H1 (cell line): ENCODE results near the gene ADPRHL1. TPM values are rescaled to one million over a fixed set of nuclear protein-coding genes. Genes with fewer than 3 reads are reported as not detected.

Experiments
- CTCF ChIA-PET: fragments of 300-600 bp; sonication (Branson Sonifier 250); formaldehyde crosslinking; loops from one replicate; lab custom pipeline; 2021; ENCODE audit not compliant: partially characterized antibody; lab: Charles Lee
- POLR2A ChIA-PET: fragments of 300-600 bp; sonication (Branson Sonifier 250); formaldehyde crosslinking; loops from one replicate; lab custom pipeline; 2021; ENCODE audit warnings: inconsistent platforms; ENCODE audit not compliant: partially characterized antibody; lab: Charles Lee
- DNase-seq, 2 experiments: peaks; one replicate each; pipeline versions ENCODE4 v3.0.0 to v3.0.0-alpha.2; 2010 to 2022; ENCODE audit warnings: low spot score in 2 of 2, low read depth in 1 of 2, mixed read lengths in 1 of 2
- FAIRE-seq: peaks from 2 replicates; lab custom pipeline; 2011; peaks lifted over from hg19 to GRCh38; lab: Jason Lieb, UNC
- H2AFZ ChIP-seq: 2 replicates; pipeline ENCODE4 v1.8.1; 2012; ENCODE audit warnings: low read length, inconsistent platforms
- H2AK5ac ChIP-seq: 2 replicates; pipeline ENCODE4 v1.6.1; 2013; ENCODE audit warnings: low read depth, low read length
- H2BK120ac ChIP-seq: replicated peaks from 2 replicates; pipeline ENCODE3; 2013; ENCODE audit warnings: low read depth, low read length, inconsistent platforms
- H2BK12ac ChIP-seq: 2 replicates; pipeline ENCODE4 v1.6.1; 2013; ENCODE audit warnings: low read depth, low read length
- H2BK15ac ChIP-seq: 2 replicates; pipeline ENCODE4 v1.6.1; 2013; ENCODE audit warnings: low read length
- H2BK20ac ChIP-seq: 2 replicates; pipeline ENCODE4 v1.6.1; 2013; ENCODE audit warnings: low read length
- H2BK5ac ChIP-seq: 2 replicates; pipeline ENCODE4 v1.6.1; 2013; ENCODE audit warnings: low read depth, low read length
- H3K14ac ChIP-seq: 2 replicates; pipeline ENCODE4 v1.6.1; 2013; ENCODE audit warnings: inconsistent platforms; ENCODE audit not compliant: insufficient read length
- H3K18ac ChIP-seq: 2 replicates; pipeline ENCODE4 v1.6.1; 2013; ENCODE audit warnings: low read length; ENCODE audit errors: extremely low read depth
- H3K23ac ChIP-seq: 2 replicates; pipeline ENCODE4 v1.6.1; 2013; ENCODE audit warnings: inconsistent platforms; ENCODE audit not compliant: insufficient read length
- H3K23me2 ChIP-seq: 2 replicates; pipeline ENCODE4 v1.6.1; 2013; ENCODE audit warnings: low read depth, low read length
- H3K27ac ChIP-seq: 2 replicates; pipeline ENCODE4 v1.6.1; 2011; ENCODE audit warnings: low read depth, low read length, inconsistent platforms
- H3K27me3 ChIP-seq, 4 experiments: replicated peaks in 1 of 4; 1 replicate in 1 of 4; 2 replicates in 3 of 4; pipeline versions ENCODE4 v1.6.1 to v1.8.1; 2011 to 2013; ENCODE audit warnings: low read length in 3 of 4, mild to moderate bottlenecking in 3 of 4, inconsistent platforms in 2 of 4, mixed read lengths in 2 of 4, moderate library complexity in 1 of 4; ENCODE audit not compliant: control insufficient read depth in 3 of 4, insufficient read depth in 3 of 4; ENCODE audit errors: extremely low read depth in 1 of 4
- H3K36me3 ChIP-seq, 4 experiments: 2 replicates each; pipeline versions ENCODE4 v1.6.1 to v1.8.1; 2011 to 2013; ENCODE audit warnings: mild to moderate bottlenecking in 4 of 4, low read length in 3 of 4, moderate library complexity in 2 of 4, control low read depth in 1 of 4, inconsistent platforms in 1 of 4; ENCODE audit not compliant: insufficient read depth in 4 of 4, control insufficient read depth in 2 of 4
- H3K4ac ChIP-seq: replicated peaks from 2 replicates; pipeline ENCODE3; 2013; ENCODE audit warnings: low read length, low read depth, mixed read lengths, inconsistent platforms; ENCODE audit not compliant: insufficient read length
- H3K4me1 ChIP-seq, 4 experiments: replicated peaks in 1 of 4; 1 replicate in 1 of 4; 2 replicates in 3 of 4; pipeline versions ENCODE4 v1.6.1 to v1.8.1; 2011 to 2013; ENCODE audit warnings: low read length in 3 of 4, inconsistent platforms in 2 of 4, mixed read lengths in 1 of 4; ENCODE audit not compliant: insufficient read depth in 4 of 4, control insufficient read depth in 3 of 4
- H3K4me2 ChIP-seq, 2 experiments: 2 replicates each; pipeline versions ENCODE4 v1.6.1 to v1.8.1; 2011 to 2013; ENCODE audit warnings: low read depth in 2 of 2, low read length in 2 of 2, control low read depth in 1 of 2, inconsistent platforms in 1 of 2, mild to moderate bottlenecking in 1 of 2; ENCODE audit not compliant: insufficient read depth in 1 of 2
- H3K4me3 ChIP-seq, 4 experiments: fragments of 200-600, 300-600 bp in 1 of 4; sonication (generic), shearing (Covaris generic), sonication (Bioruptor Twin) in 1 of 4; 2 replicates each; pipeline versions ENCODE4 v1.5.1 to v1.8.1; 2011 to 2016; ENCODE audit warnings: low read length in 4 of 4, low read depth in 3 of 4, control low read depth in 2 of 4, inconsistent platforms in 2 of 4, mild to moderate bottlenecking in 2 of 4, mixed read lengths in 1 of 4, moderate library complexity in 1 of 4; ENCODE audit not compliant: insufficient read depth in 2 of 4; ENCODE audit errors: extremely low read depth in 1 of 4
- H3K56ac ChIP-seq: replicated peaks from 2 replicates; pipeline ENCODE3; 2013; ENCODE audit warnings: low read depth, mild to moderate bottlenecking, mixed read lengths, low read length, inconsistent platforms; ENCODE audit not compliant: insufficient read length
- H3K79me1 ChIP-seq: 2 replicates; pipeline ENCODE4 v1.6.1; 2013; ENCODE audit warnings: low read depth, low read length, control low read depth
- H3K79me2 ChIP-seq, 2 experiments: 2 replicates each; pipeline versions ENCODE4 v1.6.1 to v1.8.1; 2012 to 2013; ENCODE audit warnings: low read length in 2 of 2, mild to moderate bottlenecking in 2 of 2, inconsistent platforms in 1 of 2; ENCODE audit not compliant: insufficient read depth in 2 of 2, control insufficient read depth in 1 of 2
- H3K9ac ChIP-seq, 4 experiments: replicated peaks in 1 of 4; 1 replicate in 1 of 4; 2 replicates in 3 of 4; pipeline versions ENCODE4 v1.6.1 to v1.8.1; 2011 to 2013; ENCODE audit warnings: low read depth in 3 of 4, low read length in 3 of 4, control low read depth in 2 of 4, mild to moderate bottlenecking in 2 of 4, moderate library complexity in 2 of 4, inconsistent platforms in 1 of 4; ENCODE audit errors: extremely low read depth in 1 of 4
- H3K9me3 ChIP-seq, 2 experiments: 2 replicates each; pipeline versions ENCODE4 v1.6.1 to v1.8.1; 2012 to 2013; ENCODE audit warnings: mild to moderate bottlenecking in 2 of 2, moderate library complexity in 2 of 2, control low read depth in 1 of 2, inconsistent platforms in 1 of 2, low read depth in 1 of 2, low read length in 1 of 2, mixed read lengths in 1 of 2; ENCODE audit not compliant: insufficient read depth in 2 of 2
- H4K20me1 ChIP-seq, 2 experiments: replicated peaks in 1 of 2; 2 replicates each; pipeline versions ENCODE3 to v1.8.1; 2011 to 2013; ENCODE audit warnings: inconsistent platforms in 2 of 2, low read length in 2 of 2, mild to moderate bottlenecking in 1 of 2; ENCODE audit not compliant: insufficient read depth in 2 of 2, control insufficient read depth in 1 of 2
- H4K5ac ChIP-seq: 2 replicates; pipeline ENCODE4 v1.6.1; 2013; ENCODE audit warnings: low read length, low read depth, mixed read lengths, inconsistent platforms; ENCODE audit not compliant: insufficient read length
- H4K8ac ChIP-seq: 2 replicates; pipeline ENCODE4 v1.8.0; 2013; ENCODE audit warnings: mild to moderate bottlenecking, moderate library complexity, low read length, inconsistent platforms; ENCODE audit not compliant: insufficient read depth; ENCODE audit errors: extremely low read depth
- H4K91ac ChIP-seq: replicated peaks from 2 replicates; pipeline ENCODE3; 2013; ENCODE audit warnings: low read length, mixed read lengths, inconsistent platforms; ENCODE audit not compliant: insufficient read length
- CTBP2 ChIP-seq: IDR thresholded peaks from 2 replicates; pipeline ENCODE4 v1.7.0; 2011; ENCODE audit warnings: borderline replicate concordance, mild to moderate bottlenecking, moderate library complexity, mixed read lengths, low read length; ENCODE audit not compliant: insufficient read depth, insufficient read length
- MAX ChIP-seq: IDR thresholded peaks from 2 replicates; pipeline ENCODE4 v1.6.1; 2012; ENCODE audit warnings: inconsistent platforms
- NANOG ChIP-seq: IDR thresholded peaks from 2 replicates; pipeline ENCODE4 v1.6.1; 2011; ENCODE audit warnings: low read length, low read depth, mild to moderate bottlenecking, inconsistent platforms; ENCODE audit not compliant: insufficient read depth, poor library complexity, severe bottlenecking
- RAD21 ChIP-seq, 2 experiments: IDR thresholded peaks in 1 of 2; conservative IDR thresholded peaks in 1 of 2; 2 replicates each; pipeline ENCODE4 v1.6.1; 2011; ENCODE audit warnings: low read depth in 2 of 2, low read length in 2 of 2, improper control_type of control experiment in 1 of 2, inconsistent platforms in 1 of 2, mild to moderate bottlenecking in 1 of 2, moderate library complexity in 1 of 2
- RBBP5 ChIP-seq: IDR thresholded peaks from 2 replicates; pipeline ENCODE4 v1.7.1; 2012; ENCODE audit warnings: low read depth, mild to moderate bottlenecking, inconsistent platforms, low read length, moderate library complexity, borderline replicate concordance
- SAP30 ChIP-seq: fragments of 300-600 bp; sonication (generic); IDR thresholded peaks from 2 replicates; pipeline ENCODE4 v1.7.1; 2012; ENCODE audit warnings: low read length, moderate library complexity, mild to moderate bottlenecking, inconsistent platforms; ENCODE audit not compliant: insufficient read depth, insufficient replicate concordance
- SIN3A ChIP-seq, 2 experiments: IDR thresholded peaks in 1 of 2; conservative IDR thresholded peaks in 1 of 2; 2 replicates each; pipeline ENCODE4 v1.6.1; 2011 to 2012; ENCODE audit warnings: low read length in 2 of 2, improper control_type of control experiment in 1 of 2, low read depth in 1 of 2, mild to moderate bottlenecking in 1 of 2
- SIRT6 ChIP-seq: IDR thresholded peaks from one replicate; pipeline ENCODE4 v1.7.1; 2012; ENCODE audit warnings: low read length, inconsistent platforms
- TBP ChIP-seq: IDR thresholded peaks from 2 replicates; pipeline ENCODE4 v1.6.1; 2011; ENCODE audit warnings: low read depth, low read length, improper control_type of control experiment
- WGBS, 2 experiments: shearing (Covaris generic) in 1 of 2; methylation state at CpG; one replicate each; pipeline versions ENCODE4 v1.1.6 to v1.1.7; 2013 to 2015; ENCODE audit warnings: low lambda C conversion rate in 2 of 2, mixed read lengths in 2 of 2, inconsistent platforms in 1 of 2, low coverage in 1 of 2, missing lambda C conversion rate in 1 of 2; ENCODE audit not compliant: insufficient replicate concordance in 2 of 2, insufficient coverage in 1 of 2, insufficient read length in 1 of 2; ENCODE audit errors: extremely low coverage in 1 of 2, missing lambda C conversion rate in 1 of 2; 5-methylcytosine and 5-hydroxymethylcytosine counted together
- polyA plus RNA-seq, 7 experiments: library from polyadenylated mRNA; depleted of rRNA in 3 of 7; stranded (reverse) in 5 of 7; unstranded in 2 of 7; fragments of >200 nt in 5 of 7; fragments of 200-250 nt in 2 of 7; gene quantifications; 1 replicate in 5 of 7; 2 replicates in 1 of 7; 4 replicates in 1 of 7; pipeline versions ENCODE4 v1.2.1 to v1.2.3, GENCODE V29; 2011 to 2013; ENCODE audit warnings: missing spikeins in 2 of 7, mixed read lengths in 2 of 7
- total RNA-seq: library from RNA; stranded (reverse); fragmentation: NEBNext Ultra II Directional; extraction: Animal tissue kit (Norgen Biotek cat#: 25700); gene quantifications from 2 replicates; pipeline ENCODE4 v1.2.1, GENCODE V29; 2021

ADPRHL1 gene
- total and polyA plus RNA-seq, 2 of the 8 experiments (the other 6 are each of a cell fraction or from before 2014, with no cell fraction given): 0.74 to 1.7 TPM

GRCh38 chr13:113495494-113496210, 42.4 kb upstream of the ADPRHL1 start:
- Histone ChIP-seq H4K8ac (peak overlapping the region; percentile 41; the same call in 1 of the 2 replicates), H2BK12ac (no peak overlapping the region), H3K56ac (no peak overlapping the region), H3K14ac (no peak overlapping the region), H3K4me3 (peak overlapping the region in 3 of 4 experiments; percentile 5 to 41 (median 7); a peak in 4 of 8 replicates), H2BK120ac (no peak overlapping the region), H4K20me1 (peaks cover 0 to 11% of the 10 kb centered on the region in 2 experiments), H2AK5ac (no peak overlapping the region; the same call in 1 of the 2 replicates), H3K23ac (no peak overlapping the region), H3K27ac (no peak overlapping the region), H4K5ac (no peak overlapping the region), H3K4ac (no peak overlapping the region), H3K18ac (0 out of 2 replicates have a peak overlapping the region, but pooled peaks have one; percentile 10), H3K79me2 (peaks cover 8 to 43% of the 10 kb centered on the region in 2 experiments), H2BK15ac (no peak overlapping the region), H4K91ac (peak overlapping the region; percentile 41), H3K79me1 (peaks cover 10% of the 10 kb centered on the region), H3K36me3 (peaks cover 17 to 53% (median 34%) of the 10 kb centered on the region in 4 experiments), H2BK5ac (no peak overlapping the region), H3K23me2 (no peaks in the 10 kb centered on the region; the same call in 1 of the 2 replicates), H3K27me3 (no peaks in the 10 kb centered on the region), H2AFZ (no peak overlapping the region), H3K4me2 (peak overlapping the region; percentile 50 to 69), H3K4me1 (peaks cover 0 to 12% (median 7%) of the 10 kb centered on the region in 4 experiments; a peak in 6 of 7 replicates), H2BK20ac (no peak overlapping the region), H3K9me3 (no peaks in the 10 kb centered on the region), H3K9ac (peak overlapping the region in 1 of 4 experiments; percentile 4; a peak in 1 of 7 replicates)
- CTCF ChIA-PET: interaction anchor here (1.2 to 4.4 kb wide), 5 partner anchors 13 to 67 kb away, joined by 4 to 27 read pairs (median 5); no protein-coding TSS in a partner anchor
- POLR2A ChIA-PET: interaction anchor here (0.7 to 1.5 kb wide), 5 partner anchors 10 to 53 kb away, joined by 3 to 5 read pairs (median 3); no protein-coding TSS in a partner anchor
- no peak for DNase-seq
- 43% methylated on average over 21 of the region's 26 CpGs; no CpG with 5 or more reads in 1 of the 2 experiments for WGBS, 2 experiments
- FAIRE-seq: no peak
- 0 out of 2 replicates have a peak, but pooled peaks have one; percentile 65 for TF ChIP-seq RBBP5
- TF ChIP-seq SIRT6: no peak
- no peak for TF ChIP-seq RAD21 (IDR thresholded peaks at IDR 0.05 in 1 of 2, conservative IDR thresholded peaks at IDR 0.05 in 1 of 2; ENCODE audit: low read depth in 2 of 2, low read length in 2 of 2)
- TF ChIP-seq MAX: peak; percentile 24; the same call in 1 of the 2 replicates
- no peak for TF ChIP-seq NANOG
- peak in 1 of 2 experiments; percentile 62; a peak in 1 of 4 replicates for TF ChIP-seq SIN3A (conservative IDR thresholded peaks at IDR 0.05 in 1 of 2, IDR thresholded peaks at IDR 0.05 in 1 of 2; ENCODE audit: low read depth in 1 of 2, low read length in 2 of 2)
- peak; percentile 90 for TF ChIP-seq CTBP2
- no peak for TF ChIP-seq SAP30
- TF ChIP-seq TBP: no peak
